Activated naive CD4-positive, alpha-beta T cell (primary cell): Measurements from ENCODE around the gene FBXW9.
"Not testable (repeated sequence)": the region's sequence is repeated elsewhere in the genome, so short reads cannot be mapped to it uniquely, and the experiment has no call there.

Experiments used
- DNase-seq, 4 experiments: peaks; one replicate each; lab custom pipeline; 2025; lab: John Stamatoyannopoulos, UW

Gene FBXW9

GRCh38 chr19:12652219-12652618 is 44.2 kb downstream of the FBXW9 start:
- no peak for DNase-seq

- DNase-seq, result no peak
These were observed 46.5 kb downstream of the FBXW9 start for GRCh38 chr19:12649941-12650340.

- no peak for DNase-seq
These were observed 48.3 kb downstream of the FBXW9 start for GRCh38 chr19:12648088-12648487.

GRCh38 chr19:12647490-12648071 is 48.9 kb downstream of the FBXW9 start:
- peak in 1 of 4 experiments; percentile 34 for DNase-seq

GRCh38 chr19:12647047-12647446 is 49.4 kb downstream of the FBXW9 start:
- no peak for DNase-seq

GRCh38 chr19:12646551-12646950 is 49.9 kb downstream of the FBXW9 start:
- DNase-seq, result no peak

GRCh38 chr19:12643716-12644115 is 52.7 kb downstream of the FBXW9 start:
- not testable (repeated sequence) for DNase-seq

- no peak for DNase-seq
These were observed 53.9 kb downstream of the FBXW9 start for GRCh38 chr19:12642506-12642905.

GRCh38 chr19:12641456-12641855 is 55.0 kb downstream of the FBXW9 start:
- no peak for DNase-seq

- peak; percentile 52 to 75 (median 68) for DNase-seq
These were observed 56.4 kb downstream of the FBXW9 start for GRCh38 chr19:12639901-12640613.
